HCT116 (cell line): ENCODE data around the gene SDK2. TPM values are rescaled to one million over a fixed set of nuclear protein-coding genes. Genes with fewer than 3 reads are reported as not detected.

Experiments
- ATAC-seq: fragments of 200-7000 bp; cut with Tn5 transposase; 2 replicates; pipeline ENCODE4 v1.9.1; 2020; ENCODE audit warnings: mild to moderate bottlenecking, moderate library complexity
- BruUV-seq: library from RNA; stranded (reverse); fragments of 400-500 nt; replicated peaks from 2 replicates; lab custom pipeline; 2021; lab: Mats Ljungman, UMichigan
- CTCF ChIA-PET: fragments of 300-600 bp; sonication (Branson Sonifier 250); formaldehyde crosslinking; loops from one replicate; lab custom pipeline; 2021; ENCODE audit warnings: antibody characterized with exemption; lab: Charles Lee
- POLR2A ChIA-PET: fragments of 300-600, 350-600 bp; sonication (Branson Sonifier 250); formaldehyde crosslinking; loops from one replicate; lab custom pipeline; 2021; ENCODE audit warnings: antibody characterized with exemption; lab: Charles Lee
- RAD21 ChIA-PET, 2 experiments: fragments of 300-600 bp; sonication (Branson Sonifier 250); formaldehyde crosslinking; loops; one replicate each; lab custom pipeline; 2023; ENCODE audit warnings: low total read pairs in 2 of 2; ENCODE audit not compliant: uncharacterized antibody in 2 of 2, unreplicated experiment in 2 of 2, low non-redundant PET in 1 of 2; lab: Charles Lee
- DNase-seq: peaks from one replicate; pipeline ENCODE4 v3.0.0-alpha.2; 2010; ENCODE audit warnings: low read depth, low spot score
- H2AFZ ChIP-seq: fragments of 200-600 bp; shearing (Covaris generic), sonication (generic); 2 replicates; pipeline ENCODE4 v1.6.1; 2017; ENCODE audit warnings: low read depth, mixed run types, mixed read lengths, antibody characterized with exemption, low read length; ENCODE audit not compliant: poor library complexity, severe bottlenecking
- H3K27ac ChIP-seq: 2 replicates; pipeline ENCODE4 v1.5.1; 2012; ENCODE audit warnings: low read depth, low read length
- H3K27me3 ChIP-seq: fragments of 200-600 bp; sonication (generic); 2 replicates; pipeline ENCODE4 v1.6.1; 2016; ENCODE audit warnings: mixed run types, low read length, mixed read lengths; ENCODE audit not compliant: insufficient read depth
- H3K36me3 ChIP-seq, 2 experiments: fragments of 200-500 bp in 1 of 2; fragments of 200-600 bp in 1 of 2; sonication (Bioruptor generic) in 1 of 2; sonication (generic) in 1 of 2; 2 replicates each; pipeline versions ENCODE4 v1.5.1 to v1.6.1; 2014 to 2016; ENCODE audit warnings: low read length in 2 of 2, inconsistent platforms in 1 of 2, mixed read lengths in 1 of 2, mixed run types in 1 of 2; ENCODE audit not compliant: insufficient read depth in 2 of 2, control insufficient read depth in 1 of 2
- H3K4me1 ChIP-seq, 2 experiments: fragments of 200-600 bp in 1 of 2; sonication (generic) in 1 of 2; 2 replicates each; pipeline versions ENCODE4 v1.5.1 to v1.6.1; 2012 to 2017; ENCODE audit warnings: low read length in 2 of 2, inconsistent platforms in 1 of 2, mild to moderate bottlenecking in 1 of 2, mixed read lengths in 1 of 2, mixed run types in 1 of 2, moderate library complexity in 1 of 2; ENCODE audit not compliant: insufficient read depth in 2 of 2, control insufficient read depth in 1 of 2
- H3K4me2 ChIP-seq: fragments of 200-600 bp; sonication (generic); 2 replicates; pipeline ENCODE4 v1.6.1; 2017; ENCODE audit warnings: mixed run types, low read length, mixed read lengths
- H3K4me3 ChIP-seq, 2 experiments: fragments of 200-600 bp in 1 of 2; sonication (generic) in 1 of 2; replicated peaks in 1 of 2; 2 replicates each; pipeline ENCODE4 v1.5.1; 2011 to 2016; ENCODE audit warnings: low read length in 2 of 2, control low read depth in 1 of 2, low read depth in 1 of 2, mild to moderate bottlenecking in 1 of 2, mixed read lengths in 1 of 2, mixed run types in 1 of 2
- H3K79me2 ChIP-seq: fragments of 200-600 bp; sonication (generic); 2 replicates; pipeline ENCODE4 v1.6.1; 2017; ENCODE audit warnings: mild to moderate bottlenecking, mixed run types, low read length, moderate library complexity, mixed read lengths; ENCODE audit not compliant: insufficient read depth
- H3K9ac ChIP-seq: fragments of 200-600 bp; sonication (generic); 2 replicates; pipeline ENCODE4 v1.6.1; 2016; ENCODE audit warnings: low read length, mixed read lengths
- H3K9me2 ChIP-seq: fragments of 200-600 bp; sonication (generic), shearing (Covaris generic); 2 replicates; pipeline ENCODE4 v1.6.1; 2017; ENCODE audit warnings: mixed run types, mild to moderate bottlenecking, moderate library complexity; ENCODE audit not compliant: insufficient read depth
- H3K9me3 ChIP-seq, 2 experiments: fragments of 200-500 bp in 1 of 2; fragments of 200-600 bp in 1 of 2; sonication (Bioruptor generic) in 1 of 2; sonication (generic) in 1 of 2; 2 replicates each; pipeline ENCODE4 v1.6.1; 2014 to 2017; ENCODE audit warnings: low read length in 2 of 2, mixed read lengths in 2 of 2, inconsistent platforms in 1 of 2, low read depth in 1 of 2, mild to moderate bottlenecking in 1 of 2, mixed run types in 1 of 2, moderate library complexity in 1 of 2; ENCODE audit not compliant: control insufficient read depth in 1 of 2, insufficient read depth in 1 of 2
- H4K20me1 ChIP-seq: fragments of 200-600 bp; sonication (generic), shearing (Covaris generic); 2 replicates; pipeline ENCODE4 v1.6.1; 2017; ENCODE audit warnings: mixed run types, mild to moderate bottlenecking, moderate library complexity; ENCODE audit not compliant: insufficient read depth
- CBX3 ChIP-seq: IDR thresholded peaks from 2 replicates; pipeline ENCODE4 v1.6.1; 2012; ENCODE audit warnings: low read depth
- CEBPB ChIP-seq: IDR thresholded peaks from 2 replicates; pipeline ENCODE4 v1.6.1; 2012; ENCODE audit warnings: low read depth
- EGR1 ChIP-seq: IDR thresholded peaks from 2 replicates; pipeline ENCODE4 v1.6.1; 2012; ENCODE audit warnings: low read depth
- EZH2 ChIP-seq: fragments of 200-600 bp; sonication (generic); IDR thresholded peaks from 2 replicates; pipeline ENCODE4 v1.6.1; 2017; ENCODE audit warnings: antibody characterized with exemption, mixed run types
- EZH2phosphoT487 ChIP-seq: fragments of 200-600 bp; IDR thresholded peaks from 2 replicates; pipeline ENCODE4 v1.6.1; 2018; ENCODE audit warnings: antibody characterized with exemption, borderline replicate concordance
- FOSL1 ChIP-seq: IDR thresholded peaks from 2 replicates; pipeline ENCODE4 v1.6.1; 2012; ENCODE audit warnings: low read depth
- JUND ChIP-seq: IDR thresholded peaks from 2 replicates; pipeline ENCODE4 v1.6.1; 2012
- POLR2A ChIP-seq: IDR thresholded peaks from 2 replicates; pipeline ENCODE4 v1.7.0; 2011; ENCODE audit warnings: borderline replicate concordance; ENCODE audit not compliant: insufficient read depth, insufficient read length; ENCODE audit errors: extremely low read depth
- POLR2AphosphoS5 ChIP-seq: IDR thresholded peaks from 2 replicates; pipeline ENCODE4 v1.6.1; 2011; ENCODE audit warnings: mild to moderate bottlenecking, low read depth, low read length, moderate library complexity
- RAD21 ChIP-seq: IDR thresholded peaks from 2 replicates; pipeline ENCODE4 v1.6.1; 2012; ENCODE audit warnings: low read depth, mild to moderate bottlenecking
- SP1 ChIP-seq: IDR thresholded peaks from 2 replicates; pipeline ENCODE4 v1.6.1; 2012; ENCODE audit warnings: low read depth
- SRF ChIP-seq: IDR thresholded peaks from 2 replicates; pipeline ENCODE4 v1.6.1; 2012; ENCODE audit warnings: low read depth
- TCF7L2 ChIP-seq: IDR thresholded peaks from 2 replicates; pipeline ENCODE4 v1.7.0; 2011; ENCODE audit warnings: borderline replicate concordance, inconsistent platforms; ENCODE audit not compliant: insufficient read depth, insufficient read length; ENCODE audit errors: extremely low read depth
- YY1 ChIP-seq: IDR thresholded peaks from 2 replicates; pipeline ENCODE4 v1.6.1; 2011; ENCODE audit warnings: low read length, low read depth, moderate library complexity, mild to moderate bottlenecking; ENCODE audit not compliant: insufficient replicate concordance; ENCODE audit errors: extremely low read depth
- ZFX ChIP-seq: fragments of 450-650 bp; IDR thresholded peaks from 2 replicates; pipeline ENCODE4 v1.6.1; 2017
- ZNF274 ChIP-seq: fragments of 200-500 bp; sonication (Bioruptor generic); IDR thresholded peaks from 2 replicates; pipeline ENCODE4 v1.6.1; 2014; ENCODE audit warnings: mild to moderate bottlenecking, low read depth, low read length, inconsistent platforms
- intact Hi-C: fragments of 100-400 bp; cut with micrococcal nuclease; formaldehyde crosslinking; loops from 2 replicates; pipeline ENCODE4 v1.10.0; 2022
- total RNA-seq: library from RNA; stranded (reverse); gene quantifications from one replicate; pipeline ENCODE4 v1.2.1, GENCODE V29; 2021; ENCODE audit not compliant: unreplicated experiment
- TF ChIP-seq, protein P1 (sequence below): IDR thresholded peaks from 2 replicates; pipeline ENCODE4 v1.6.1; 2012
- TF ChIP-seq, protein P2 (sequence below): IDR thresholded peaks from 2 replicates; pipeline ENCODE4 v1.6.1; 2012; ENCODE audit warnings: low read depth
- TF ChIP-seq, protein P3 (sequence below): IDR thresholded peaks from 2 replicates; pipeline ENCODE4 v1.6.1; 2011; ENCODE audit warnings: mild to moderate bottlenecking, low read length, moderate library complexity; ENCODE audit not compliant: insufficient replicate concordance; ENCODE audit errors: extremely low read depth

SDK2 gene
- total RNA-seq, 1 experiment from 2014 or later: 0.10 TPM

- H3K79me2 ChIP-seq: peaks cover 88% of the 10 kb centered on the region
- intact Hi-C loops: no loop called here
- POLR2A ChIA-PET: interaction anchor here (1.2 kb wide), 1 partner anchor 8 kb away, joined by 5 read pairs; no protein-coding TSS in a partner anchor
- no peak overlapping the region for H3K27ac ChIP-seq
- RAD21 ChIA-PET: no interaction called here
- no peaks in the 10 kb centered on the region for H4K20me1 ChIP-seq
- no peaks in the 10 kb centered on the region for H3K9me3 ChIP-seq
- H3K4me1 ChIP-seq: peaks cover 48 to 71% of the 10 kb centered on the region in 2 experiments
- H3K4me2 ChIP-seq: no peak overlapping the region
- no peaks in the 10 kb centered on the region for H3K9me2 ChIP-seq
- H3K9ac ChIP-seq: no peak overlapping the region
- TF ChIP-seq TCF7L2 (no peak), EZH2 (no peak), ZFX (no peak), FOSL1 (no peak), SP1 (no peak), POLR2AphosphoS5 (no peak), SRF (no peak), CBX3 (no peak), POLR2A (no peak), JUND (no peak), CEBPB (no peak), EGR1 (no peak), ZNF274 (no peak), RAD21 (no peak), EZH2phosphoT487 (no peak), YY1 (no peak)
- TF ChIP-seq, protein P1, sequence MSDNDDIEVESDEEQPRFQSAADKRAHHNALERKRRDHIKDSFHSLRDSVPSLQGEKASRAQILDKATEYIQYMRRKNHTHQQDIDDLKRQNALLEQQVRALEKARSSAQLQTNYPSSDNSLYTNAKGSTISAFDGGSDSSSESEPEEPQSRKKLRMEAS: no peak
- TF ChIP-seq, protein P2, sequence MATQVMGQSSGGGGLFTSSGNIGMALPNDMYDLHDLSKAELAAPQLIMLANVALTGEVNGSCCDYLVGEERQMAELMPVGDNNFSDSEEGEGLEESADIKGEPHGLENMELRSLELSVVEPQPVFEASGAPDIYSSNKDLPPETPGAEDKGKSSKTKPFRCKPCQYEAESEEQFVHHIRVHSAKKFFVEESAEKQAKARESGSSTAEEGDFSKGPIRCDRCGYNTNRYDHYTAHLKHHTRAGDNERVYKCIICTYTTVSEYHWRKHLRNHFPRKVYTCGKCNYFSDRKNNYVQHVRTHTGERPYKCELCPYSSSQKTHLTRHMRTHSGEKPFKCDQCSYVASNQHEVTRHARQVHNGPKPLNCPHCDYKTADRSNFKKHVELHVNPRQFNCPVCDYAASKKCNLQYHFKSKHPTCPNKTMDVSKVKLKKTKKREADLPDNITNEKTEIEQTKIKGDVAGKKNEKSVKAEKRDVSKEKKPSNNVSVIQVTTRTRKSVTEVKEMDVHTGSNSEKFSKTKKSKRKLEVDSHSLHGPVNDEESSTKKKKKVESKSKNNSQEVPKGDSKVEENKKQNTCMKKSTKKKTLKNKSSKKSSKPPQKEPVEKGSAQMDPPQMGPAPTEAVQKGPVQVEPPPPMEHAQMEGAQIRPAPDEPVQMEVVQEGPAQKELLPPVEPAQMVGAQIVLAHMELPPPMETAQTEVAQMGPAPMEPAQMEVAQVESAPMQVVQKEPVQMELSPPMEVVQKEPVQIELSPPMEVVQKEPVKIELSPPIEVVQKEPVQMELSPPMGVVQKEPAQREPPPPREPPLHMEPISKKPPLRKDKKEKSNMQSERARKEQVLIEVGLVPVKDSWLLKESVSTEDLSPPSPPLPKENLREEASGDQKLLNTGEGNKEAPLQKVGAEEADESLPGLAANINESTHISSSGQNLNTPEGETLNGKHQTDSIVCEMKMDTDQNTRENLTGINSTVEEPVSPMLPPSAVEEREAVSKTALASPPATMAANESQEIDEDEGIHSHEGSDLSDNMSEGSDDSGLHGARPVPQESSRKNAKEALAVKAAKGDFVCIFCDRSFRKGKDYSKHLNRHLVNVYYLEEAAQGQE: no peak
- TF ChIP-seq, protein P3, sequence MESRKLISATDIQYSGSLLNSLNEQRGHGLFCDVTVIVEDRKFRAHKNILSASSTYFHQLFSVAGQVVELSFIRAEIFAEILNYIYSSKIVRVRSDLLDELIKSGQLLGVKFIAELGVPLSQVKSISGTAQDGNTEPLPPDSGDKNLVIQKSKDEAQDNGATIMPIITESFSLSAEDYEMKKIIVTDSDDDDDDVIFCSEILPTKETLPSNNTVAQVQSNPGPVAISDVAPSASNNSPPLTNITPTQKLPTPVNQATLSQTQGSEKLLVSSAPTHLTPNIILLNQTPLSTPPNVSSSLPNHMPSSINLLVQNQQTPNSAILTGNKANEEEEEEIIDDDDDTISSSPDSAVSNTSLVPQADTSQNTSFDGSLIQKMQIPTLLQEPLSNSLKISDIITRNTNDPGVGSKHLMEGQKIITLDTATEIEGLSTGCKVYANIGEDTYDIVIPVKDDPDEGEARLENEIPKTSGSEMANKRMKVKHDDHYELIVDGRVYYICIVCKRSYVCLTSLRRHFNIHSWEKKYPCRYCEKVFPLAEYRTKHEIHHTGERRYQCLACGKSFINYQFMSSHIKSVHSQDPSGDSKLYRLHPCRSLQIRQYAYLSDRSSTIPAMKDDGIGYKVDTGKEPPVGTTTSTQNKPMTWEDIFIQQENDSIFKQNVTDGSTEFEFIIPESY: no peak
- no peak overlapping the region for H3K4me3 ChIP-seq
- H2AFZ ChIP-seq: no peak overlapping the region
- DNase-seq: no peak
- no peaks in the 10 kb centered on the region for H3K27me3 ChIP-seq
- no peaks in the 10 kb centered on the region for H3K36me3 ChIP-seq
- CTCF ChIA-PET: interaction anchor here (1.1 kb wide), 1 partner anchor 10 kb away, joined by 6 read pairs; no protein-coding TSS in a partner anchor
- no TSS peak for BruUV-seq
- ATAC-seq: no peak
Observed at GRCh38 chr17:73301369-73301768, 342.9 kb downstream of the SDK2 start.
